Measurements from ENCODE around the gene ARAP1.
A peak's percentile ranks its signal among the peaks of the same experiment; 100 is the strongest.

Gene ARAP1

DNA sequence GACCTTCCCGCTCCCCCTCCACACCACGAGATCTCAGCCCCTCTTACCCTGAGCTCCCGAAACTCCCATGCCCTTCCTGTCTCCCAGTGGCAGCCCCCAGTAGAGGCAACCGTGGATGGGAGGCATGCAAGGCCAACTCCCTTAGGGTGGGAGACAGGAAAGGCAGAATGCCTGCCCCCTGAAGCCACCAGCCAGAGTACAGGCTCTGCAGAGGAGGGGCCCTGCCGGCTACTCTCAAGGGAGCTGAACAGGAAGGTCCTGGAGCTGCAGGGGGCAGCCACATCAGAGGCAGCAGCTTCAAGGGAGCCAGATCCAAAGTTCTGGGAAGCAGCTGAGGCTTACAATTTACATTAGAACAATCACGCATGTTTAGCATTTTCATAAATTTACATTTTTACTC, 116.3 kb downstream of the ARAP1 start:
- no peak for DNase-seq (ENCODE audit: low spot score)

DNA sequence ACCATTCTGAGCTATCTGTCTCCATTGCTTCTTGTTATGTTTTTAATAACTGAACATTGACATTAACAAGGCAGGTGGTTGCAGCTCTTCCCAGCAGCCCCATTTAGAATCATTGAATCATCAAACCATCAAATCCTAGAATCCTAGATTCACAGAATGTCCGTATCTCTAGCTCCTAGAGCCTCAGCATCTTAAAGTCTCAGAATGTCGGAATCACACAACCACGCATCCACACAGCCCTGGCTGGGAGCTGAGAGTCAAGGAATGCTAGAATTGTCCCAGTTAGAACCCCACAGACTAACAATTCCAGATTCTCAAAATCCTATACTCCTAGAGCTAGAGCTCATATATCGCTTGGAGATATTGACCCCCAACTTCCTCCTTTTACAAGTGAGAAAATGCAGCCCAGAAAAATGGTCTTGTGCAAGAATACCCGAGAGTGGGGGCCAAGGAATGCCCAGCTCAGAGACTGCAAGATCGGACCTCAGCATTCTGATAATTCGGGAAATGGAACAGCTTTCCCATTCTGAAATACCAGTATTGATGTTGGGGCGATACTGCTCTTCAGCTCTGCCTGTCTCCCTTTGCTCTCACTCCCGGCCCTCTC, 116.8 kb downstream of the ARAP1 start:
- peak; percentile 76 for DNase-seq (ENCODE audit: low spot score)
